Endodermal cell (in vitro differentiated cells): ENCODE measurements around the gene AKAP12. TPM values are rescaled to one million over a fixed set of nuclear protein-coding genes. Genes with fewer than 3 reads are reported as not detected.
"Not testable (repeated sequence)": the region's sequence is repeated elsewhere in the genome, so short reads cannot be mapped to it uniquely, and the experiment has no call there.

Source experiments
- DNase-seq: peaks from one replicate; pipeline ENCODE4 v3.0.0-alpha.2; 2017
- H3K27ac ChIP-seq: 2 replicates; pipeline ENCODE4 v1.5.1; 2013; ENCODE audit warnings: mild to moderate bottlenecking, low read depth, low read length, moderate library complexity
- H3K27me3 ChIP-seq: 2 replicates; pipeline ENCODE4 v1.6.1; 2013; ENCODE audit warnings: mild to moderate bottlenecking, low read length, moderate library complexity; ENCODE audit not compliant: insufficient read depth, control insufficient read depth, poor library complexity, severe bottlenecking
- H3K36me3 ChIP-seq: 2 replicates; pipeline ENCODE4 v1.7.0; 2013; ENCODE audit warnings: mild to moderate bottlenecking, low read length, moderate library complexity; ENCODE audit not compliant: control insufficient read depth, insufficient read depth
- H3K4me1 ChIP-seq: one replicate; pipeline ENCODE4 v1.7.0; 2013; ENCODE audit warnings: low read length; ENCODE audit not compliant: control insufficient read depth, insufficient read depth
- H3K4me3 ChIP-seq: 2 replicates; pipeline ENCODE4 v1.5.1; 2013; ENCODE audit warnings: mild to moderate bottlenecking, low read length, moderate library complexity
- H3K9ac ChIP-seq: 2 replicates; pipeline ENCODE4 v1.6.1; 2013; ENCODE audit warnings: mild to moderate bottlenecking, low read length, moderate library complexity; ENCODE audit not compliant: poor library complexity, severe bottlenecking; ENCODE audit errors: extremely low read depth
- H3K9me3 ChIP-seq: 2 replicates; pipeline ENCODE4 v1.6.1; 2013; ENCODE audit warnings: mild to moderate bottlenecking, low read length, moderate library complexity; ENCODE audit not compliant: control insufficient read depth
- H3K27ac Mint-ChIP-seq: 2 replicates; pipeline ENCODE4 v1.8.0; 2020; ENCODE audit warnings: mixed read lengths
- H3K27me3 Mint-ChIP-seq: 2 replicates; pipeline ENCODE4 v1.8.0; 2021; ENCODE audit warnings: mild to moderate bottlenecking, mixed read lengths; ENCODE audit not compliant: insufficient read depth
- H3K36me3 Mint-ChIP-seq: 2 replicates; pipeline ENCODE4 v1.8.0; 2020; ENCODE audit warnings: low read depth, mixed read lengths
- H3K4me1 Mint-ChIP-seq: 2 replicates; pipeline ENCODE4 v1.8.0; 2020; ENCODE audit warnings: mixed read lengths
- H3K4me3 Mint-ChIP-seq: 2 replicates; pipeline ENCODE4 v1.8.0; 2020; ENCODE audit warnings: mild to moderate bottlenecking, moderate library complexity, mixed read lengths
- H3K9me3 Mint-ChIP-seq: 2 replicates; pipeline ENCODE4 v1.8.0; 2020; ENCODE audit warnings: mild to moderate bottlenecking, mixed read lengths
- WGBS, 2 experiments: methylation state at CpG; one replicate each; pipeline versions ENCODE4 v1.1.5 to v1.1.7; 2013; ENCODE audit warnings: missing lambda C conversion rate in 2 of 2, mixed read lengths in 1 of 2; ENCODE audit not compliant: insufficient coverage in 1 of 2, insufficient read length in 1 of 2; 5-methylcytosine and 5-hydroxymethylcytosine counted together
- total RNA-seq, 2 donors: library from RNA; stranded (reverse); fragmentation: NEBNext Ultra II Directional in 1 of 2; extraction: Animal tissue kit (Norgen Biotek cat#: 25700) in 1 of 2; gene quantifications; 2 replicates in 1 of 2; 3 replicates in 1 of 2; pipeline ENCODE4 v1.2.1, GENCODE V29; 2021
- TF ChIP-seq, protein P1 (sequence below): fragments of 200-600 bp; sonication (generic); conservative IDR thresholded peaks from 2 replicates; pipeline ENCODE4 v1.5.0; 2021; ENCODE audit warnings: antibody characterized with exemption, mild to moderate bottlenecking

The AKAP12 gene
- total RNA-seq, 2 donors from 2014 or later: 27.3 to 33.3 TPM

- Mint-ChIP-seq H3K36me3 (peaks cover 5% of the 10 kb centered on the region), H3K9me3 (no peaks in the 10 kb centered on the region), H3K27me3 (no peaks in the 10 kb centered on the region), H3K27ac (no peak overlapping the region), H3K4me1 (no peaks in the 10 kb centered on the region), H3K4me3 (no peak overlapping the region)
- Histone ChIP-seq H3K9ac (no peak overlapping the region), H3K4me3 (no peak overlapping the region), H3K36me3 (no peaks in the 10 kb centered on the region), H3K27ac (no peak overlapping the region), H3K9me3 (no peaks in the 10 kb centered on the region), H3K4me1 (no peaks in the 10 kb centered on the region), H3K27me3 (no peaks in the 10 kb centered on the region)
- no peak for DNase-seq
- WGBS, 2 experiments: 70 to 90% methylated on average over 2 to 4 of the region's 4 CpGs
- TF ChIP-seq, protein P1, sequence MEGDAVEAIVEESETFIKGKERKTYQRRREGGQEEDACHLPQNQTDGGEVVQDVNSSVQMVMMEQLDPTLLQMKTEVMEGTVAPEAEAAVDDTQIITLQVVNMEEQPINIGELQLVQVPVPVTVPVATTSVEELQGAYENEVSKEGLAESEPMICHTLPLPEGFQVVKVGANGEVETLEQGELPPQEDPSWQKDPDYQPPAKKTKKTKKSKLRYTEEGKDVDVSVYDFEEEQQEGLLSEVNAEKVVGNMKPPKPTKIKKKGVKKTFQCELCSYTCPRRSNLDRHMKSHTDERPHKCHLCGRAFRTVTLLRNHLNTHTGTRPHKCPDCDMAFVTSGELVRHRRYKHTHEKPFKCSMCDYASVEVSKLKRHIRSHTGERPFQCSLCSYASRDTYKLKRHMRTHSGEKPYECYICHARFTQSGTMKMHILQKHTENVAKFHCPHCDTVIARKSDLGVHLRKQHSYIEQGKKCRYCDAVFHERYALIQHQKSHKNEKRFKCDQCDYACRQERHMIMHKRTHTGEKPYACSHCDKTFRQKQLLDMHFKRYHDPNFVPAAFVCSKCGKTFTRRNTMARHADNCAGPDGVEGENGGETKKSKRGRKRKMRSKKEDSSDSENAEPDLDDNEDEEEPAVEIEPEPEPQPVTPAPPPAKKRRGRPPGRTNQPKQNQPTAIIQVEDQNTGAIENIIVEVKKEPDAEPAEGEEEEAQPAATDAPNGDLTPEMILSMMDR: no peak
These were observed 99.6 kb downstream of the AKAP12 start for GRCh38 chr6:151339369-151339768.

DNA sequence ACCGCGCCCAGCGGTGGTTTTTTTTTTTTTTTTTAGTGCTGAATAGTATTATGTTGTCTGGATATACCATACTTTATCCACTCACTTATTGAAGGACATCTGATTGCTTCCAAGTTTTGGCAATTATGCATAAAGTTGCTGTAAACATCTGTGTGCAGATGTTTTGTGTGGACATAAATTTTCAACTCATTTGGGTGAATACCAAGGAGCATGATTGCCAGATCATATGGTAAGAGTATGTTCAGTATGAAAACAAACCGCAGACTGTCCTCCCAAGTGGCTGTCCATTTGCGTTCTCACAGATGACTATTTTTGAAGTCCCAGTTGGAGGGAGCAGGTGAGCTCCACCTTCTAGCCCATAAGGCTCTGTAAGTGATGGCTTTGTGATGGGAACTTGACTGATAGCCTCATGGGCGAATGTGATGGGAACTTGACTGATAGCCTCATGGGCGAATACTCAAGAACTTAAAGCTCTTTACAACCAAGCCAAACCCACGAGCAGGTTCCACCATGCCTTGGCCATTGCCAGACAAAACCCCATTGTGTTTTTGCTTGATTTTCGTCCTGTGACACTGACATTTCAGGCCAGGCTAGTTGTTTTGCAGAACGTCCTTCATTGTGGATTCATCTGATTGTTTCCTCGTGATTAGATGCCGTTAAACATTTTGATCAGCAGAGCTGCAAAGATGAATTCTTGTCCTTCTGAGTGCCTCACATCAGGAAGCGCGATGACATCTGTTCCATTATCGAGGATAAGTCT, 100.6 kb downstream of the AKAP12 start:
- no peaks in the 10 kb centered on the region for H3K4me1 Mint-ChIP-seq
- DNase-seq: no peak
- peaks cover 5% of the 10 kb centered on the region for H3K36me3 Mint-ChIP-seq
- no peaks in the 10 kb centered on the region for H3K27me3 Mint-ChIP-seq
- Histone ChIP-seq H3K9ac (no peak overlapping the region), H3K27ac (no peak overlapping the region), H3K9me3 (no peaks in the 10 kb centered on the region), H3K4me1 (no peaks in the 10 kb centered on the region), H3K4me3 (no peak overlapping the region), H3K36me3 (no peaks in the 10 kb centered on the region), H3K27me3 (no peaks in the 10 kb centered on the region)
- H3K9me3 Mint-ChIP-seq: no peaks in the 10 kb centered on the region
- WGBS, 2 experiments: 93 to 97% methylated on average over 11 to 12 of the region's 15 CpGs
- no peak overlapping the region for H3K4me3 Mint-ChIP-seq
- H3K27ac Mint-ChIP-seq: no peak overlapping the region
- TF ChIP-seq, protein P1: no peak

DNA sequence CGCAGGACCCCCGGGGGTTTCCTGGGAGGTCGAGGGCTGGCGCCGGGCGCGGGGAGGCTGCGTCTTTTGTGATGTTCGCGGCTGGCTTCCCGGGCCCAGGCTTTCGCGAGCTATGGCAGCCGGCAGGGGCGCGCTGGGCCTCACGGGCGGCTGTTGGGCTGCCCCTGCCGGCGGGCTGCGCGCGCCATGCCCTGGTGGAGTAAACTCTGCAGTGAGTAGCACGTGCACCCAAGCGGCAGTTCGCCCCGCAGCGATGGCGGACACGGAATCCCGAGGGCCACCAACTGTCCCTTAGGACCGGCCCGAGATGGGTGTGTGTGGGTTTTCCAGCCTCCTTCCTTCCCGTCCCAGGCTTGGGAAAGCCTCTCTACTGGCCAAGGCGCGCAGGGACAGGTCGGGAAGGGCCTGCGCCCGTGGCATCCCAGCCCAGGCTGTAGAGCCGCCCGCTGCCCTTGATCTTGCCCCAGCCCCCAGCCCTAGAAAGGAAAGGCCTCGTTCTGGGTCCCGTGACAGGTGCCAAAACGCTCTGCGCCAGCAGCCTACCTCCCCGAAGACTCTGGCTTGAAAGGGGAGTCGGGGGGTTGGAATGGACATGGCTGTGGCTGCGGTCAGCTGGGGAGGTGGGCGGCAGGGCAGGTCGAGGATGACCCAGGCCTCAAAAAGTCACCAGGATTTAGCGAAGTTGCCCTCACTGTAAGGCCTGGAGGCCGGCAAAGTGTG, 101.9 kb downstream of the AKAP12 start:
- Mint-ChIP-seq H3K4me3 (no peak overlapping the region), H3K9me3 (no peaks in the 10 kb centered on the region), H3K4me1 (no peaks in the 10 kb centered on the region), H3K27ac (no peak overlapping the region), H3K36me3 (no peaks in the 10 kb centered on the region), H3K27me3 (no peaks in the 10 kb centered on the region)
- DNase-seq: no peak
- H3K27ac ChIP-seq: no peak overlapping the region
- H3K36me3 ChIP-seq: no peaks in the 10 kb centered on the region
- TF ChIP-seq, protein P1: no peak
- H3K9me3 ChIP-seq: no peaks in the 10 kb centered on the region
- 95 to 97% methylated on average over 41 to 52 of the region's 52 CpGs for WGBS, 2 experiments
- no peak overlapping the region for H3K9ac ChIP-seq
- H3K4me3 ChIP-seq: no peak overlapping the region
- no peaks in the 10 kb centered on the region for H3K27me3 ChIP-seq
- H3K4me1 ChIP-seq: no peaks in the 10 kb centered on the region

GRCh38 chr6:151342750-151343149, 103.0 kb downstream of the AKAP12 start:
- H3K9me3 ChIP-seq, DNase-seq, H3K4me1 ChIP-seq, H3K36me3 ChIP-seq, H3K4me3 Mint-ChIP-seq, H3K36me3 Mint-ChIP-seq, H3K27me3 Mint-ChIP-seq, H3K9me3 Mint-ChIP-seq, H3K27ac Mint-ChIP-seq, H3K4me1 Mint-ChIP-seq, H3K4me3 ChIP-seq, H3K27me3 ChIP-seq, H3K9ac ChIP-seq, H3K27ac ChIP-seq: not testable (repeated sequence)
- 93 to 96% methylated on average over 8 to 10 of the region's 10 CpGs for WGBS, 2 experiments
